GM19023 (cell line): Measurements from ENCODE around the gene CLDN22.
"Not testable (repeated sequence)": the region's sequence is repeated elsewhere in the genome, so short reads cannot be mapped to it uniquely, and the experiment has no call there.

Experiments
- ATAC-seq: cut with Tn5 transposase; IDR thresholded peaks from one replicate; pipeline ENCODE4 v1.9.1; 2021; ENCODE audit warnings: mild to moderate bottlenecking, moderate library complexity; ENCODE audit not compliant: unreplicated experiment

Gene CLDN22

GRCh38 chr4:183347566-183347965 lies 27.5 kb upstream of the CLDN22 start:
- ATAC-seq, result no peak

- no peak for ATAC-seq
Measured at GRCh38 chr4:183347146-183347545, 27.1 kb upstream of the CLDN22 start.

- ATAC-seq, result no peak
Measured at GRCh38 chr4:183345261-183345660, 25.2 kb upstream of the CLDN22 start.

GRCh38 chr4:183344523-183345255 lies 24.6 kb upstream of the CLDN22 start:
- ATAC-seq, result no peak

- no peak for ATAC-seq
Measured at GRCh38 chr4:183343730-183344129, 23.7 kb upstream of the CLDN22 start.

GRCh38 chr4:183342541-183343533 lies 22.8 kb upstream of the CLDN22 start:
- no peak for ATAC-seq

GRCh38 chr4:183337833-183338232 lies 17.8 kb upstream of the CLDN22 start:
- no peak for ATAC-seq

GRCh38 chr4:183337349-183337748 lies 17.3 kb upstream of the CLDN22 start:
- no peak for ATAC-seq

GRCh38 chr4:183335369-183335940 lies 15.4 kb upstream of the CLDN22 start:
- no peak for ATAC-seq

GRCh38 chr4:183333983-183334382 lies 13.9 kb upstream of the CLDN22 start:
- ATAC-seq, result no peak

GRCh38 chr4:183333202-183333601 lies 13.1 kb upstream of the CLDN22 start:
- ATAC-seq, result no peak

GRCh38 chr4:183332447-183332846 lies 12.4 kb upstream of the CLDN22 start:
- ATAC-seq, result no peak

- ATAC-seq, result no peak
Measured at GRCh38 chr4:183330841-183331240, 10.8 kb upstream of the CLDN22 start.

GRCh38 chr4:183329954-183330742 lies 10.1 kb upstream of the CLDN22 start:
- no peak for ATAC-seq

GRCh38 chr4:183329244-183329643 lies 9.2 kb upstream of the CLDN22 start:
- no peak for ATAC-seq

- ATAC-seq, result no peak
Measured at GRCh38 chr4:183328832-183329231, 8.8 kb upstream of the CLDN22 start.

GRCh38 chr4:183327827-183328226 lies 7.8 kb upstream of the CLDN22 start:
- ATAC-seq, result no peak

- no peak for ATAC-seq
Measured at GRCh38 chr4:183326853-183327252, 6.8 kb upstream of the CLDN22 start.

- not testable (repeated sequence) for ATAC-seq
Measured at GRCh38 chr4:183326387-183326786, 6.3 kb upstream of the CLDN22 start.

GRCh38 chr4:183324619-183325018 lies 4.5 kb upstream of the CLDN22 start:
- no peak for ATAC-seq

GRCh38 chr4:183324056-183324455 lies 4.0 kb upstream of the CLDN22 start:
- ATAC-seq, result not testable (repeated sequence)
